Measurements from ENCODE around the gene RDH11.
"Not testable (repeated sequence)": the region's sequence is repeated elsewhere in the genome, so short reads cannot be mapped to it uniquely, and the experiment has no call there.

RDH11 gene

DNA sequence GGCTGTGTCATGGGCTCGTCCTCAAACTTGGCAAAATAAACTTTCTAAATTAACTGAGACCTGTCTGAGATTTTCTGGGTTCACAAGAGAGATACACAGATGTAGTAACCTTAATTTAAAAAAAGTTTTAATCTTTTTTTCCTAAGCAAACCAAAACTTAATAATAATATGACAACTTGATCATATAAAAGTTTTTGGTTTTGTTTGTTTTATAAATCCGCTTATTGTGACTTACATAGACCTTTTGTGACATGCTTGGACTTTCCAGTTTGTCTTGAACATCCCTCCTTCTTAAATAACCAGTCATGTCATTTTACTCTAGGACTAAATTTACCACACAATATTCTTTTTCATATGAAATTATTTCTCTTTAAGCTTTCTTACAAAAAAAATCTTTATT lies 14.6 kb upstream of the RDH11 start (continued):
- TF ChIP-seq, protein P1, sequence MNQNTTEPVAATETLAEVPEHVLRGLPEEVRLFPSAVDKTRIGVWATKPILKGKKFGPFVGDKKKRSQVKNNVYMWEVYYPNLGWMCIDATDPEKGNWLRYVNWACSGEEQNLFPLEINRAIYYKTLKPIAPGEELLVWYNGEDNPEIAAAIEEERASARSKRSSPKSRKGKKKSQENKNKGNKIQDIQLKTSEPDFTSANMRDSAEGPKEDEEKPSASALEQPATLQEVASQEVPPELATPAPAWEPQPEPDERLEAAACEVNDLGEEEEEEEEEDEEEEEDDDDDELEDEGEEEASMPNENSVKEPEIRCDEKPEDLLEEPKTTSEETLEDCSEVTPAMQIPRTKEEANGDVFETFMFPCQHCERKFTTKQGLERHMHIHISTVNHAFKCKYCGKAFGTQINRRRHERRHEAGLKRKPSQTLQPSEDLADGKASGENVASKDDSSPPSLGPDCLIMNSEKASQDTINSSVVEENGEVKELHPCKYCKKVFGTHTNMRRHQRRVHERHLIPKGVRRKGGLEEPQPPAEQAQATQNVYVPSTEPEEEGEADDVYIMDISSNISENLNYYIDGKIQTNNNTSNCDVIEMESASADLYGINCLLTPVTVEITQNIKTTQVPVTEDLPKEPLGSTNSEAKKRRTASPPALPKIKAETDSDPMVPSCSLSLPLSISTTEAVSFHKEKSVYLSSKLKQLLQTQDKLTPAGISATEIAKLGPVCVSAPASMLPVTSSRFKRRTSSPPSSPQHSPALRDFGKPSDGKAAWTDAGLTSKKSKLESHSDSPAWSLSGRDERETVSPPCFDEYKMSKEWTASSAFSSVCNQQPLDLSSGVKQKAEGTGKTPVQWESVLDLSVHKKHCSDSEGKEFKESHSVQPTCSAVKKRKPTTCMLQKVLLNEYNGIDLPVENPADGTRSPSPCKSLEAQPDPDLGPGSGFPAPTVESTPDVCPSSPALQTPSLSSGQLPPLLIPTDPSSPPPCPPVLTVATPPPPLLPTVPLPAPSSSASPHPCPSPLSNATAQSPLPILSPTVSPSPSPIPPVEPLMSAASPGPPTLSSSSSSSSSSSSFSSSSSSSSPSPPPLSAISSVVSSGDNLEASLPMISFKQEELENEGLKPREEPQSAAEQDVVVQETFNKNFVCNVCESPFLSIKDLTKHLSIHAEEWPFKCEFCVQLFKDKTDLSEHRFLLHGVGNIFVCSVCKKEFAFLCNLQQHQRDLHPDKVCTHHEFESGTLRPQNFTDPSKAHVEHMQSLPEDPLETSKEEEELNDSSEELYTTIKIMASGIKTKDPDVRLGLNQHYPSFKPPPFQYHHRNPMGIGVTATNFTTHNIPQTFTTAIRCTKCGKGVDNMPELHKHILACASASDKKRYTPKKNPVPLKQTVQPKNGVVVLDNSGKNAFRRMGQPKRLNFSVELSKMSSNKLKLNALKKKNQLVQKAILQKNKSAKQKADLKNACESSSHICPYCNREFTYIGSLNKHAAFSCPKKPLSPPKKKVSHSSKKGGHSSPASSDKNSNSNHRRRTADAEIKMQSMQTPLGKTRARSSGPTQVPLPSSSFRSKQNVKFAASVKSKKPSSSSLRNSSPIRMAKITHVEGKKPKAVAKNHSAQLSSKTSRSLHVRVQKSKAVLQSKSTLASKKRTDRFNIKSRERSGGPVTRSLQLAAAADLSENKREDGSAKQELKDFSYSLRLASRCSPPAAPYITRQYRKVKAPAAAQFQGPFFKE (tag by site-specific recombination; IDR thresholded peaks at IDR 0.05; ENCODE audit: borderline replicate concordance): no peak
- no peak for TF ChIP-seq ZNF776 (tag by site-specific recombination; IDR thresholded peaks at IDR 0.05; ENCODE audit: borderline replicate concordance)
- no peak for TF ChIP-seq ZNF266 (tag by site-specific recombination; IDR thresholded peaks at IDR 0.05; ENCODE audit: low read depth)

DNA sequence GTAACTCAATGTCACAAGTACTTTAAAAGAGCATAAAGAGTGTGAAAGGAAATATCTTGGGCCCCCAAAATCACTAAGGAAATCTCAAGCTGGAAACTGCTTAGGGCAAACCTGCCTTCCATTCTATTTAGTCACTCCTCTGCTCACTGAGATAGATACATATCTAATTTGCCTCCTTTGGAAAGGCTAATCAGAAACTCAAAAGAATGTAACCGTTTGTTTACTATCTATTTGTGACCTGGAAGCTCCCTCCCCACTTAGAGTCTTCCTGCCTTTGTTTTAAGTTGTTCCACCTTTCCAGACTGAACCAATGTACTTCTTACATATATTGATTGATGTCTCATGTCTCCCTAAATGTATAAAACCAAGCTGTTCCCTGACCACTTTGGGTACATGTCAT lies 14.2 kb upstream of the RDH11 start:
- CTCF ChIA-PET: interaction anchor here (0.8 kb wide), 1 partner anchor 10 kb away, joined by 3 read pairs; no protein-coding TSS in a partner anchor
- H3K27ac ChIP-seq (ENCODE audit: extremely low read depth, low read depth, low read length); H3K9me3 ChIP-seq (ENCODE audit: control insufficient read depth, insufficient read depth, low read depth, low read length); H3K36me3 ChIP-seq (ENCODE audit: control insufficient read depth in 2 of 2, insufficient read depth in 1 of 2, low read length in 2 of 2); H3K4me1 ChIP-seq (ENCODE audit: control insufficient read depth, insufficient read depth, low read length); H3K4me3 ChIP-seq (ENCODE audit: low read depth, low read length); POLR2A ChIA-PET: not testable (repeated sequence)

DNA sequence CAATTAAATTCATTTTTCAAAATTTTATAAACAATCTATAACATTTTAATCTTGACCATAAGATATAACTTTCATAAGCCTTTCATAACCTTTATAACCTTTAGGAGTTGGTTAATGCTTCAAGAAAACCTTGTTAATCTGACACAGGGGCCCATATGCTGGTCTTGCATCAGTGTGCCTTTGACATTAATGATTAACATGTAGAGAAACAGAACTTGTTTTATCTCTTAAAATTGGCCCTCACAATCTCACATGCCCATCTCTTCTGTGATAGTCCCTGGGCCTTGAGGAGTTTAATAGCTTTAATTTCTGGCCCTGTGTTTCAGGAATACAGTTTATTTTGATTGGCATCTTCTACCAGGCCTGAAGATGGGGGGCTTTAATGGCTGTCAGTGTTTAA lies 13.8 kb upstream of the RDH11 start:
- H3K9me3 ChIP-seq (ENCODE audit: control insufficient read depth, insufficient read depth, low read depth, low read length); H3K4me1 ChIP-seq (ENCODE audit: control insufficient read depth, insufficient read depth, low read length); H3K4me3 ChIP-seq (ENCODE audit: low read depth, low read length); POLR2A ChIA-PET; H3K27ac ChIP-seq (ENCODE audit: extremely low read depth, low read depth, low read length); H3K36me3 ChIP-seq (ENCODE audit: control insufficient read depth in 2 of 2, insufficient read depth in 1 of 2, low read length in 2 of 2): not testable (repeated sequence)
- CTCF ChIA-PET: interaction anchor here (1.1 kb wide), 1 partner anchor 183 kb away, joined by 3 read pairs; no protein-coding TSS in a partner anchor

DNA sequence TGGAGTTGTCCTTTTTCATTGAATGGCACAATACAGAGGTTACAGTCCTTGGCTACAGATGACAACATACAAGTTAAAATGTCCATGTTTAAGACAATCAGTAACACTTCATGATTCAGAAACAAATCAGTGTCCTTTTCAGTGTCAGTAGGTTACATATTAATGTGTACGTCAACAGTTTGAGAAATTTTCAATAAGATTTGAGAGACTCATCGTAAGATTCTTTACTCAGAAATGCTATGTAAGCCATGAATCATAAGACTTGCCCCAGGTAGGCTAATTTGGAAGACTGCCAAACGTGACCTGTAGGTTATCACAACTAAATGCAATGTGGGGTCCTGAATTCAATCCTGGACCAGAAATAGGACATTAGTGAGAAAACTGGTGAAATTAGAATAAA lies 9.6 kb upstream of the RDH11 start:
- no peak overlapping the region for H3K27ac ChIP-seq (ENCODE audit: extremely low read depth, low read depth, low read length)
- CTCF ChIA-PET: interaction anchor here (0.6 to 7.9 kb wide), 40 partner anchors 9 to 1346 kb away, joined by 3 to 131 read pairs (median 6); partner anchors contain the start of genes ARG2, PIGH and RDH11
- TF ChIP-seq ZNF843 (tag by site-specific recombination; IDR thresholded peaks at IDR 0.05) (no peak), ZNF138 (tag by site-specific recombination; IDR thresholded peaks at IDR 0.05; ENCODE audit: borderline replicate concordance) (no peak), ZXDB (tag by site-specific recombination; IDR thresholded peaks at IDR 0.05) (no peak), ZNF521 (tag by site-specific recombination; IDR thresholded peaks at IDR 0.05) (no peak), KLF16 (tag by site-specific recombination; IDR thresholded peaks at IDR 0.05) (no peak), ZNF621 (tag by site-specific recombination; IDR thresholded peaks at IDR 0.05) (no peak), GLIS2 (tag by site-specific recombination; IDR thresholded peaks at IDR 0.05) (no peak), PRDM1 (tag by site-specific recombination; IDR thresholded peaks at IDR 0.05) (no peak), ZNF37A (tag by site-specific recombination; IDR thresholded peaks at IDR 0.05) (no peak), ZNF157 (tag by site-specific recombination; IDR thresholded peaks at IDR 0.05) (no peak)
- TF ChIP-seq, protein P2, sequence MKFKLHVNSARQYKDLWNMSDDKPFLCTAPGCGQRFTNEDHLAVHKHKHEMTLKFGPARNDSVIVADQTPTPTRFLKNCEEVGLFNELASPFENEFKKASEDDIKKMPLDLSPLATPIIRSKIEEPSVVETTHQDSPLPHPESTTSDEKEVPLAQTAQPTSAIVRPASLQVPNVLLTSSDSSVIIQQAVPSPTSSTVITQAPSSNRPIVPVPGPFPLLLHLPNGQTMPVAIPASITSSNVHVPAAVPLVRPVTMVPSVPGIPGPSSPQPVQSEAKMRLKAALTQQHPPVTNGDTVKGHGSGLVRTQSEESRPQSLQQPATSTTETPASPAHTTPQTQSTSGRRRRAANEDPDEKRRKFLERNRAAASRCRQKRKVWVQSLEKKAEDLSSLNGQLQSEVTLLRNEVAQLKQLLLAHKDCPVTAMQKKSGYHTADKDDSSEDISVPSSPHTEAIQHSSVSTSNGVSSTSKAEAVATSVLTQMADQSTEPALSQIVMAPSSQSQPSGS (tag by site-specific recombination; IDR thresholded peaks at IDR 0.05; ENCODE audit: low read depth): no peak

More for the DNA sequence above, 9.6 kb upstream of the RDH11 start:
- H3K4me3 ChIP-seq (ENCODE audit: low read depth, low read length): no peak overlapping the region
- H3K36me3 ChIP-seq (ENCODE audit: control insufficient read depth in 2 of 2, insufficient read depth in 1 of 2, low read length in 2 of 2): no peaks in the 10 kb centered on the region
- POLR2A ChIA-PET: interaction anchor here (1.3 kb wide), 1 partner anchor 10 kb away, joined by 12 read pairs; the partner anchor contains the start of gene RDH11
- H3K9me3 ChIP-seq (ENCODE audit: control insufficient read depth, insufficient read depth, low read depth, low read length): no peaks in the 10 kb centered on the region
- no peaks in the 10 kb centered on the region for H3K4me1 ChIP-seq (ENCODE audit: control insufficient read depth, insufficient read depth, low read length)

All from HEK293 (cell line).